GM19463 (cell line): Measurements from ENCODE around the gene INPP5E.

Experiments
- ATAC-seq: cut with Tn5 transposase; IDR thresholded peaks from one replicate; pipeline ENCODE4 v1.9.1; 2021; ENCODE audit warnings: mild to moderate bottlenecking, moderate library complexity; ENCODE audit not compliant: unreplicated experiment

The INPP5E gene

GRCh38 chr9:136474021-136474640 lies 34.5 kb upstream of the INPP5E start:
- no peak for ATAC-seq

- no peak for ATAC-seq
These were observed 33.7 kb upstream of the INPP5E start for GRCh38 chr9:136473354-136473721.

GRCh38 chr9:136472640-136473353 lies 33.2 kb upstream of the INPP5E start:
- ATAC-seq: no peak

GRCh38 chr9:136471802-136472487 lies 32.3 kb upstream of the INPP5E start:
- no peak for ATAC-seq

- no peak for ATAC-seq
These were observed 31.3 kb upstream of the INPP5E start for GRCh38 chr9:136470792-136471469.

GRCh38 chr9:136470356-136470755 lies 30.7 kb upstream of the INPP5E start:
- ATAC-seq: no peak

GRCh38 chr9:136467766-136468165 lies 28.1 kb upstream of the INPP5E start:
- no peak for ATAC-seq

- ATAC-seq: no peak
These were observed 26.5 kb upstream of the INPP5E start for GRCh38 chr9:136466155-136466541.

GRCh38 chr9:136465500-136466154 lies 26.0 kb upstream of the INPP5E start:
- no peak for ATAC-seq

GRCh38 chr9:136464241-136464640 lies 24.6 kb upstream of the INPP5E start:
- no peak for ATAC-seq

- no peak for ATAC-seq
These were observed 23.9 kb upstream of the INPP5E start for GRCh38 chr9:136463578-136463977.

GRCh38 chr9:136462664-136463063 lies 23.0 kb upstream of the INPP5E start:
- no peak for ATAC-seq

GRCh38 chr9:136460772-136461325 lies 21.2 kb upstream of the INPP5E start:
- no peak for ATAC-seq

GRCh38 chr9:136459425-136459824 lies 19.8 kb upstream of the INPP5E start:
- no peak for ATAC-seq

GRCh38 chr9:136457326-136457725 lies 17.7 kb upstream of the INPP5E start:
- no peak for ATAC-seq

GRCh38 chr9:136456258-136456657 lies 16.6 kb upstream of the INPP5E start:
- ATAC-seq: no peak

- no peak for ATAC-seq
These were observed 15.7 kb upstream of the INPP5E start for GRCh38 chr9:136455043-136456002.

- no peak for ATAC-seq
These were observed 14.6 kb upstream of the INPP5E start for GRCh38 chr9:136454026-136454796.

- ATAC-seq: no peak
These were observed 13.7 kb upstream of the INPP5E start for GRCh38 chr9:136453326-136453725.
